HEK293 (cell line): ENCODE measurements around the gene DOK1.
A peak's percentile ranks its signal among the peaks of the same experiment; 100 is the strongest.

Source experiments
- CTCF ChIA-PET: fragments of 350-600 bp; formaldehyde crosslinking; extraction: SDS; loops from one replicate; lab custom pipeline; 2021; ENCODE audit warnings: antibody characterized with exemption; lab: Yijun Ruan, JAX
- POLR2A ChIA-PET: fragments of 300-600 bp; formaldehyde crosslinking; extraction: SDS; loops from one replicate; lab custom pipeline; 2020; ENCODE audit warnings: antibody characterized with exemption, inconsistent platforms; lab: Yijun Ruan, JAX
- H3K27ac ChIP-seq: fragments of 200-500 bp; sonication (Bioruptor generic); 2 replicates; pipeline ENCODE4 v1.5.1; 2014; ENCODE audit warnings: low read depth, low read length, control low read depth, inconsistent platforms; ENCODE audit errors: extremely low read depth
- H3K36me3 ChIP-seq, 2 experiments: fragments of 200-500 bp in 1 of 2; sonication (Bioruptor generic) in 1 of 2; 1 replicate in 1 of 2; 2 replicates in 1 of 2; pipeline ENCODE4 v1.5.1; 2014 to 2017; ENCODE audit warnings: inconsistent platforms in 2 of 2, low read length in 2 of 2; ENCODE audit not compliant: control insufficient read depth in 2 of 2, insufficient read depth in 1 of 2
- H3K4me1 ChIP-seq: fragments of 200-500 bp; sonication (Bioruptor generic); 2 replicates; pipeline ENCODE4 v1.5.1; 2014; ENCODE audit warnings: mild to moderate bottlenecking, low read length, inconsistent platforms; ENCODE audit not compliant: control insufficient read depth, insufficient read depth
- H3K4me3 ChIP-seq: 2 replicates; pipeline ENCODE4 v1.5.1; 2011; ENCODE audit warnings: low read depth, mild to moderate bottlenecking, control low read depth, low read length, moderate library complexity
- H3K9me3 ChIP-seq: fragments of 200-500 bp; sonication (Bioruptor generic); 2 replicates; pipeline ENCODE4 v1.5.1; 2014; ENCODE audit warnings: low read depth, low read length, inconsistent platforms; ENCODE audit not compliant: control insufficient read depth, insufficient read depth
- HOXC10 ChIP-seq: sonication (generic); formaldehyde crosslinking; IDR thresholded peaks from 2 replicates; pipeline ENCODE4 v1.8.1; 2023; ENCODE audit warnings: mild to moderate bottlenecking, missing genetic modification reagents
- KLF10 ChIP-seq: fragments of 450-650 bp; IDR thresholded peaks from 2 replicates; pipeline ENCODE4 v1.5.1; 2018; ENCODE audit warnings: missing biosample characterization, mild to moderate bottlenecking, missing genetic modification characterization
- SP2 ChIP-seq: fragments of 450-650 bp; formaldehyde crosslinking; IDR thresholded peaks from 2 replicates; pipeline ENCODE4 v1.5.1; 2016; ENCODE audit warnings: missing biosample characterization, missing genetic modification characterization
- WT1 ChIP-seq: fragments of 450-650 bp; formaldehyde crosslinking; IDR thresholded peaks from 2 replicates; pipeline ENCODE4 v1.5.1; 2016; ENCODE audit warnings: missing biosample characterization, missing genetic modification characterization
- ZEB2 ChIP-seq: fragments of 450-650 bp; formaldehyde crosslinking; IDR thresholded peaks from 2 replicates; pipeline ENCODE4 v1.5.1; 2016; ENCODE audit warnings: missing biosample characterization, missing genetic modification characterization
- ZFHX2 ChIP-seq: fragments of 450-650 bp; formaldehyde crosslinking; conservative IDR thresholded peaks from 2 replicates; pipeline ENCODE4 v1.5.1; 2016; ENCODE audit warnings: missing biosample characterization, missing genetic modification characterization
- ZFP3 ChIP-seq: fragments of 450-650 bp; formaldehyde crosslinking; IDR thresholded peaks from 2 replicates; pipeline ENCODE4 v1.5.1; 2016; ENCODE audit warnings: low read depth, missing biosample characterization, missing genetic modification characterization
- ZNF133 ChIP-seq: fragments of 450-650 bp; formaldehyde crosslinking; IDR thresholded peaks from 2 replicates; pipeline ENCODE4 v1.5.1; 2016; ENCODE audit warnings: missing biosample characterization, missing genetic modification characterization
- ZNF221 ChIP-seq: fragments of 450-650 bp; formaldehyde crosslinking; IDR thresholded peaks from 2 replicates; pipeline ENCODE4 v1.5.1; 2017; ENCODE audit warnings: missing biosample characterization, missing genetic modification characterization, borderline replicate concordance
- ZNF530 ChIP-seq: fragments of 450-650 bp; formaldehyde crosslinking; IDR thresholded peaks from 2 replicates; pipeline ENCODE4 v1.5.1; 2016; ENCODE audit warnings: low read depth, missing biosample characterization, missing genetic modification characterization
- ZNF561 ChIP-seq: fragments of 450-650 bp; IDR thresholded peaks from 2 replicates; pipeline ENCODE4 v1.5.1; 2018; ENCODE audit warnings: missing biosample characterization, missing genetic modification characterization, borderline replicate concordance
- ZNF585B ChIP-seq: fragments of 450-650 bp; formaldehyde crosslinking; IDR thresholded peaks from 2 replicates; pipeline ENCODE4 v1.5.1; 2016; ENCODE audit warnings: missing biosample characterization, missing genetic modification characterization
- ZNF624 ChIP-seq: fragments of 450-650 bp; formaldehyde crosslinking; IDR thresholded peaks from 2 replicates; pipeline ENCODE4 v1.5.1; 2017; ENCODE audit warnings: missing biosample characterization, missing genetic modification characterization
- ZNF660 ChIP-seq: fragments of 450-650 bp; IDR thresholded peaks from 2 replicates; pipeline ENCODE4 v1.5.1; 2018; ENCODE audit warnings: missing biosample characterization, mild to moderate bottlenecking, missing genetic modification characterization
- ZNF76 ChIP-seq: fragments of 450-650 bp; formaldehyde crosslinking; IDR thresholded peaks from 2 replicates; pipeline ENCODE4; 2016; ENCODE audit warnings: low read depth, missing biosample characterization, missing genetic modification characterization, borderline replicate concordance
- ZSCAN16 ChIP-seq: fragments of 450-650 bp; formaldehyde crosslinking; IDR thresholded peaks from 2 replicates; pipeline ENCODE4 v1.5.1; 2016; ENCODE audit warnings: missing biosample characterization, missing genetic modification characterization
- ZXDB ChIP-seq: fragments of 450-650 bp; formaldehyde crosslinking; IDR thresholded peaks from 2 replicates; pipeline ENCODE4 v1.5.1; 2016; ENCODE audit warnings: missing biosample characterization, missing genetic modification characterization
- TF ChIP-seq, protein P1 (sequence below): fragments of 450-650 bp; formaldehyde crosslinking; IDR thresholded peaks from 2 replicates; pipeline ENCODE4 v1.5.1; 2016; ENCODE audit warnings: missing biosample characterization, missing genetic modification characterization, borderline replicate concordance
- TF ChIP-seq, protein P2 (sequence below): fragments of 450-650 bp; formaldehyde crosslinking; IDR thresholded peaks from 2 replicates; pipeline ENCODE4 v1.5.1; 2016; ENCODE audit warnings: missing biosample characterization, missing genetic modification characterization
- TF ChIP-seq, protein P3 (sequence below): fragments of 450-650 bp; formaldehyde crosslinking; IDR thresholded peaks from 2 replicates; pipeline ENCODE4 v1.5.1; 2016; ENCODE audit warnings: missing biosample characterization, missing genetic modification characterization
- TF ChIP-seq, protein P4 (sequence below): fragments of 450-650 bp; formaldehyde crosslinking; IDR thresholded peaks from 2 replicates; pipeline ENCODE4 v1.5.1; 2017; ENCODE audit warnings: missing biosample characterization, mild to moderate bottlenecking, missing genetic modification characterization, moderate library complexity
- TF ChIP-seq, protein P5 (sequence below): fragments of 450-650 bp; formaldehyde crosslinking; IDR thresholded peaks from 2 replicates; pipeline ENCODE4 v1.5.1; 2016; ENCODE audit warnings: missing biosample characterization, missing genetic modification characterization
- TF ChIP-seq, protein P6 (sequence below): sonication (generic); formaldehyde crosslinking; IDR thresholded peaks from 2 replicates; pipeline ENCODE4 v1.8.1; 2022; ENCODE audit warnings: mild to moderate bottlenecking, moderate library complexity, missing genetic modification reagents
- TF ChIP-seq, protein P7 (sequence below): fragments of 450-650 bp; formaldehyde crosslinking; optimal IDR thresholded peaks from 2 replicates; pipeline ENCODE3; 2016; ENCODE audit warnings: missing biosample characterization, mild to moderate bottlenecking, missing genetic modification characterization

The DOK1 gene

DNA sequence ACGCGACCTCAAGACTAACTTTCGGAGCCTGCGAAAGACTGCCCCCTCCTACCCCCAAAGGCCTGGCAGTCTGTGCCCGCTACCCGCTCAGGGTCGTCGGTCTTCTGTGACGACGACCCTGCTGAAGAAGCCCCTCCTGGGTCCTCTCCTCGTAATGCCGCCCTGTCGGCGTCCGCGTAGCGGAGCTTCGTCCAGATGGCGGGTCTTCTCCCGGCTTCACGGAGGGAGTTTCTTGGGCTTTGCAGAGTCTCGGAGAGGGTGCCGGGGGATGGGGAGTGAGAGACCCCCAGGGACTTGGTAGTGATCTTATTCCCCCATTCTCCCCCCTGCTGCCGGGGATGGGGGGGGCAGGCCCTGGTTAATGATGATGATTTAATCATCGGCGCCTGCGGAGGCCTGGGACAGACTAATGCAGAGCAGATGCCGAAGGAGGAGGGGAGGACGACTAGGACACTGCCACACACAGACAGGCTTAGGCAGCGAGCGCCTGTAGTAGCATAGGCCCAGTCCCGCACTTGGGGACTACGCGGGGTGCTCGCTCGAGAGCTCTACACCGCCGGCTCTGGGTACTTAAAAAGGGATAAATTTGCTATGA, 46.5 kb upstream of the DOK1 start:
- POLR2A ChIA-PET, result interaction anchor here (1.7 to 3.3 kb wide), 6 partner anchors 13 to 50 kb away, joined by 4 to 18 read pairs (median 8); partner anchors contain the start of genes AUP1, DQX1, HTRA2 and WBP1
- Histone ChIP-seq H3K27ac (peak overlapping the region; percentile 96), H3K36me3 (peaks cover 4 to 20% of the 10 kb centered on the region in 2 experiments; a peak in 2 of 3 replicates), H3K9me3 (no peaks in the 10 kb centered on the region), H3K4me3 (peak overlapping the region; percentile 100), H3K4me1 (peaks cover 4% of the 10 kb centered on the region; the same call in 1 of the 2 replicates)
- CTCF ChIA-PET, result interaction anchor here (0.9 kb wide), 1 partner anchor 72 kb away, joined by 4 read pairs; no protein-coding TSS in a partner anchor
- TF ChIP-seq ZXDB (tag by site-specific recombination), result 0 out of 2 replicates have a peak, but pooled peaks have one; percentile 10
- no peak for TF ChIP-seq ZNF530 (tag by site-specific recombination)
- TF ChIP-seq ZFHX2 (tag by site-specific recombination), result no peak
- no peak for TF ChIP-seq ZNF624
- TF ChIP-seq, protein P1, sequence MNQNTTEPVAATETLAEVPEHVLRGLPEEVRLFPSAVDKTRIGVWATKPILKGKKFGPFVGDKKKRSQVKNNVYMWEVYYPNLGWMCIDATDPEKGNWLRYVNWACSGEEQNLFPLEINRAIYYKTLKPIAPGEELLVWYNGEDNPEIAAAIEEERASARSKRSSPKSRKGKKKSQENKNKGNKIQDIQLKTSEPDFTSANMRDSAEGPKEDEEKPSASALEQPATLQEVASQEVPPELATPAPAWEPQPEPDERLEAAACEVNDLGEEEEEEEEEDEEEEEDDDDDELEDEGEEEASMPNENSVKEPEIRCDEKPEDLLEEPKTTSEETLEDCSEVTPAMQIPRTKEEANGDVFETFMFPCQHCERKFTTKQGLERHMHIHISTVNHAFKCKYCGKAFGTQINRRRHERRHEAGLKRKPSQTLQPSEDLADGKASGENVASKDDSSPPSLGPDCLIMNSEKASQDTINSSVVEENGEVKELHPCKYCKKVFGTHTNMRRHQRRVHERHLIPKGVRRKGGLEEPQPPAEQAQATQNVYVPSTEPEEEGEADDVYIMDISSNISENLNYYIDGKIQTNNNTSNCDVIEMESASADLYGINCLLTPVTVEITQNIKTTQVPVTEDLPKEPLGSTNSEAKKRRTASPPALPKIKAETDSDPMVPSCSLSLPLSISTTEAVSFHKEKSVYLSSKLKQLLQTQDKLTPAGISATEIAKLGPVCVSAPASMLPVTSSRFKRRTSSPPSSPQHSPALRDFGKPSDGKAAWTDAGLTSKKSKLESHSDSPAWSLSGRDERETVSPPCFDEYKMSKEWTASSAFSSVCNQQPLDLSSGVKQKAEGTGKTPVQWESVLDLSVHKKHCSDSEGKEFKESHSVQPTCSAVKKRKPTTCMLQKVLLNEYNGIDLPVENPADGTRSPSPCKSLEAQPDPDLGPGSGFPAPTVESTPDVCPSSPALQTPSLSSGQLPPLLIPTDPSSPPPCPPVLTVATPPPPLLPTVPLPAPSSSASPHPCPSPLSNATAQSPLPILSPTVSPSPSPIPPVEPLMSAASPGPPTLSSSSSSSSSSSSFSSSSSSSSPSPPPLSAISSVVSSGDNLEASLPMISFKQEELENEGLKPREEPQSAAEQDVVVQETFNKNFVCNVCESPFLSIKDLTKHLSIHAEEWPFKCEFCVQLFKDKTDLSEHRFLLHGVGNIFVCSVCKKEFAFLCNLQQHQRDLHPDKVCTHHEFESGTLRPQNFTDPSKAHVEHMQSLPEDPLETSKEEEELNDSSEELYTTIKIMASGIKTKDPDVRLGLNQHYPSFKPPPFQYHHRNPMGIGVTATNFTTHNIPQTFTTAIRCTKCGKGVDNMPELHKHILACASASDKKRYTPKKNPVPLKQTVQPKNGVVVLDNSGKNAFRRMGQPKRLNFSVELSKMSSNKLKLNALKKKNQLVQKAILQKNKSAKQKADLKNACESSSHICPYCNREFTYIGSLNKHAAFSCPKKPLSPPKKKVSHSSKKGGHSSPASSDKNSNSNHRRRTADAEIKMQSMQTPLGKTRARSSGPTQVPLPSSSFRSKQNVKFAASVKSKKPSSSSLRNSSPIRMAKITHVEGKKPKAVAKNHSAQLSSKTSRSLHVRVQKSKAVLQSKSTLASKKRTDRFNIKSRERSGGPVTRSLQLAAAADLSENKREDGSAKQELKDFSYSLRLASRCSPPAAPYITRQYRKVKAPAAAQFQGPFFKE (tag by site-specific recombination), result no peak
- TF ChIP-seq, protein P2, sequence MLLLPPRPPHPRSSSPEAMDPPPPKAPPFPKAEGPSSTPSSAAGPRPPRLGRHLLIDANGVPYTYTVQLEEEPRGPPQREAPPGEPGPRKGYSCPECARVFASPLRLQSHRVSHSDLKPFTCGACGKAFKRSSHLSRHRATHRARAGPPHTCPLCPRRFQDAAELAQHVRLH (tag by site-specific recombination), result 0 out of 2 replicates have a peak, but pooled peaks have one; percentile 9
- TF ChIP-seq ZEB2 (tag by site-specific recombination), result peak; percentile 44; the same call in 1 of the 2 replicates
- TF ChIP-seq HOXC10 (CRISPR knock-in tag), result no peak
- no peak for TF ChIP-seq ZFP3
- TF ChIP-seq, protein P3, sequence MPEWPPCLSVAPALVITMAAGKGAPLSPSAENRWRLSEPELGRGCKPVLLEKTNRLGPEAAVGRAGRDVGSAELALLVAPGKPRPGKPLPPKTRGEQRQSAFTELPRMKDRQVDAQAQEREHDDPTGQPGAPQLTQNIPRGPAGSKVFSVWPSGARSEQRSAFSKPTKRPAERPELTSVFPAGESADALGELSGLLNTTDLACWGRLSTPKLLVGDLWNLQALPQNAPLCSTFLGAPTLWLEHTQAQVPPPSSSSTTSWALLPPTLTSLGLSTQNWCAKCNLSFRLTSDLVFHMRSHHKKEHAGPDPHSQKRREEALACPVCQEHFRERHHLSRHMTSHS, result no peak
- TF ChIP-seq ZNF561 (tag by site-specific recombination), result no peak
- TF ChIP-seq ZNF221 (tag by site-specific recombination), result no peak
- no peak for TF ChIP-seq ZNF585B (tag by site-specific recombination)
- TF ChIP-seq, protein P4, sequence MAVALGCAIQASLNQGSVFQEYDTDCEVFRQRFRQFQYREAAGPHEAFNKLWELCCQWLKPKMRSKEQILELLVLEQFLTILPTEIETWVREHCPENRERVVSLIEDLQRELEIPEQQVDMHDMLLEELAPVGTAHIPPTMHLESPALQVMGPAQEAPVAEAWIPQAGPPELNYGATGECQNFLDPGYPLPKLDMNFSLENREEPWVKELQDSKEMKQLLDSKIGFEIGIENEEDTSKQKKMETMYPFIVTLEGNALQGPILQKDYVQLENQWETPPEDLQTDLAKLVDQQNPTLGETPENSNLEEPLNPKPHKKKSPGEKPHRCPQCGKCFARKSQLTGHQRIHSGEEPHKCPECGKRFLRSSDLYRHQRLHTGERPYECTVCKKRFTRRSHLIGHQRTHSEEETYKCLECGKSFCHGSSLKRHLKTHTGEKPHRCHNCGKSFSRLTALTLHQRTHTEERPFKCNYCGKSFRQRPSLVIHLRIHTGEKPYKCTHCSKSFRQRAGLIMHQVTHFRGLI, result no peak
- TF ChIP-seq ZNF660 (tag by site-specific recombination), result 0 out of 2 replicates have a peak, but pooled peaks have one; percentile 24
- TF ChIP-seq, protein P5, sequence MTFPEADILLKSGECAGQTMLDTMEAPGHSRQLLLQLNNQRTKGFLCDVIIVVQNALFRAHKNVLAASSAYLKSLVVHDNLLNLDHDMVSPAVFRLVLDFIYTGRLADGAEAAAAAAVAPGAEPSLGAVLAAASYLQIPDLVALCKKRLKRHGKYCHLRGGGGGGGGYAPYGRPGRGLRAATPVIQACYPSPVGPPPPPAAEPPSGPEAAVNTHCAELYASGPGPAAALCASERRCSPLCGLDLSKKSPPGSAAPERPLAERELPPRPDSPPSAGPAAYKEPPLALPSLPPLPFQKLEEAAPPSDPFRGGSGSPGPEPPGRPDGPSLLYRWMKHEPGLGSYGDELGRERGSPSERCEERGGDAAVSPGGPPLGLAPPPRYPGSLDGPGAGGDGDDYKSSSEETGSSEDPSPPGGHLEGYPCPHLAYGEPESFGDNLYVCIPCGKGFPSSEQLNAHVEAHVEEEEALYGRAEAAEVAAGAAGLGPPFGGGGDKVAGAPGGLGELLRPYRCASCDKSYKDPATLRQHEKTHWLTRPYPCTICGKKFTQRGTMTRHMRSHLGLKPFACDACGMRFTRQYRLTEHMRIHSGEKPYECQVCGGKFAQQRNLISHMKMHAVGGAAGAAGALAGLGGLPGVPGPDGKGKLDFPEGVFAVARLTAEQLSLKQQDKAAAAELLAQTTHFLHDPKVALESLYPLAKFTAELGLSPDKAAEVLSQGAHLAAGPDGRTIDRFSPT, result peak; percentile 40
- TF ChIP-seq, protein P6, sequence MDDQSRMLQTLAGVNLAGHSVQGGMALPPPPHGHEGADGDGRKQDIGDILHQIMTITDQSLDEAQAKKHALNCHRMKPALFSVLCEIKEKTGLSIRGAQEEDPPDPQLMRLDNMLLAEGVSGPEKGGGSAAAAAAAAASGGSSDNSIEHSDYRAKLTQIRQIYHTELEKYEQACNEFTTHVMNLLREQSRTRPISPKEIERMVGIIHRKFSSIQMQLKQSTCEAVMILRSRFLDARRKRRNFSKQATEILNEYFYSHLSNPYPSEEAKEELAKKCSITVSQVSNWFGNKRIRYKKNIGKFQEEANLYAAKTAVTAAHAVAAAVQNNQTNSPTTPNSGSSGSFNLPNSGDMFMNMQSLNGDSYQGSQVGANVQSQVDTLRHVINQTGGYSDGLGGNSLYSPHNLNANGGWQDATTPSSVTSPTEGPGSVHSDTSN (CRISPR knock-in tag), result no peak
- no peak for TF ChIP-seq SP2 (tag by site-specific recombination)
- TF ChIP-seq KLF10 (tag by site-specific recombination), result no peak
- no peak for TF ChIP-seq ZSCAN16 (tag by site-specific recombination)
- TF ChIP-seq WT1 (tag by site-specific recombination), result 0 out of 2 replicates have a peak, but pooled peaks have one; percentile 31
- no peak for TF ChIP-seq ZNF76 (tag by site-specific recombination)
- TF ChIP-seq, protein P7, sequence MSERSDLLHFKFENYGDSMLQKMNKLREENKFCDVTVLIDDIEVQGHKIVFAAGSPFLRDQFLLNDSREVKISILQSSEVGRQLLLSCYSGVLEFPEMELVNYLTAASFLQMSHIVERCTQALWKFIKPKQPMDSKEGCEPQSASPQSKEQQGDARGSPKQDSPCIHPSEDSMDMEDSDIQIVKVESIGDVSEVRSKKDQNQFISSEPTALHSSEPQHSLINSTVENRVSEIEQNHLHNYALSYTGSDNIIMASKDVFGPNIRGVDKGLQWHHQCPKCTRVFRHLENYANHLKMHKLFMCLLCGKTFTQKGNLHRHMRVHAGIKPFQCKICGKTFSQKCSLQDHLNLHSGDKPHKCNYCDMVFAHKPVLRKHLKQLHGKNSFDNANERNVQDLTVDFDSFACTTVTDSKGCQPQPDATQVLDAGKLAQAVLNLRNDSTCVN, result no peak
- no peak for TF ChIP-seq ZNF133 (tag by site-specific recombination)
